Natural killer cell (primary cell): ENCODE measurements around the gene CD38. TPM values are rescaled to one million over a fixed set of nuclear protein-coding genes. Genes with fewer than 3 reads are reported as not detected.

Experiments
- ATAC-seq, 3 donors: fragments of 150-1000 bp in 2 of 3; fragments of 200-7000 bp in 1 of 3; cut with Tn5 transposase; 1 replicate in 1 of 3; 2 replicates in 2 of 3; pipeline ENCODE4 v1.10.0; 2021; ENCODE audit warnings: mild to moderate bottlenecking in 2 of 3, moderate library complexity in 2 of 3
- DNase-seq, 2 donors: peaks; one replicate each; pipeline versions ENCODE4 v3.0.0 to v3.0.0-alpha.2; 2013 to 2021; ENCODE audit warnings: mixed read lengths in 1 of 2
- H3K27ac ChIP-seq: one replicate; pipeline ENCODE4 v1.5.1; 2013; ENCODE audit warnings: mild to moderate bottlenecking, low read length
- H3K27me3 ChIP-seq: one replicate; pipeline ENCODE4 v1.6.1; 2013; ENCODE audit warnings: low read length; ENCODE audit not compliant: control insufficient read depth, insufficient read depth
- H3K36me3 ChIP-seq: one replicate; pipeline ENCODE4 v1.6.1; 2013; ENCODE audit warnings: low read length; ENCODE audit not compliant: control insufficient read depth, insufficient read depth
- H3K4me1 ChIP-seq: one replicate; pipeline ENCODE4 v1.6.1; 2013; ENCODE audit warnings: low read length; ENCODE audit not compliant: control insufficient read depth, insufficient read depth
- H3K4me3 ChIP-seq: one replicate; pipeline ENCODE4 v1.5.1; 2013; ENCODE audit warnings: low read length
- H3K9me3 ChIP-seq: one replicate; pipeline ENCODE4 v1.6.1; 2013; ENCODE audit warnings: low read length; ENCODE audit not compliant: control insufficient read depth, insufficient read depth
- H3K27ac Mint-ChIP-seq, 2 donors: one replicate each; pipeline ENCODE4 v1.8.0; 2022; ENCODE audit warnings: mild to moderate bottlenecking in 2 of 2, mixed read lengths in 2 of 2, moderate library complexity in 1 of 2
- H3K27me3 Mint-ChIP-seq, 2 donors: one replicate each; pipeline ENCODE4 v1.8.0; 2022; ENCODE audit warnings: low read depth in 2 of 2, mixed read lengths in 2 of 2
- H3K36me3 Mint-ChIP-seq: one replicate; pipeline ENCODE4 v1.8.0; 2022; ENCODE audit warnings: mixed read lengths
- H3K4me1 Mint-ChIP-seq, 2 donors: one replicate each; pipeline ENCODE4 v1.8.0; 2022; ENCODE audit warnings: mixed read lengths in 2 of 2
- H3K4me3 Mint-ChIP-seq: one replicate; pipeline ENCODE4 v1.8.0; 2022; ENCODE audit warnings: mild to moderate bottlenecking, moderate library complexity, mixed read lengths
- H3K9me3 Mint-ChIP-seq, 2 donors: one replicate each; pipeline ENCODE4 v1.8.0; 2022; ENCODE audit warnings: mixed read lengths in 2 of 2
- CTCF ChIP-seq: fragments of 200-600 bp; IDR thresholded peaks from one replicate; pipeline ENCODE4 v1.8.0; 2022; ENCODE audit warnings: antibody characterized with exemption
- WGBS: methylation state at CpG from one replicate; pipeline ENCODE4 v1.1.7; 2013; ENCODE audit warnings: missing lambda C conversion rate; ENCODE audit not compliant: insufficient coverage; 5-methylcytosine and 5-hydroxymethylcytosine counted together
- intact Hi-C: fragments of 100-400 bp; cut with micrococcal nuclease; formaldehyde crosslinking; loops from one replicate; pipeline ENCODE4 v1.14.2; 2022
- total RNA-seq, 4 donors: library from RNA; stranded (reverse); fragments of 120-200 nt in 1 of 4; gene quantifications; one replicate each; pipeline versions ENCODE4 v1.2.3 to v1.2.4, GENCODE V29; 2013 to 2022

Gene CD38
- total RNA-seq, 3 donors from 2014 or later (not counting 1 experiment from before 2014, with no cell fraction given): 91.8 to 124 (median 98.8) TPM

GRCh38 chr4:15755321-15756155 lies 22.6 kb upstream of the CD38 start:
- intact Hi-C loops: loop anchor here (1.0 to 10.0 kb wide), 6 partner anchors 11 to 1822 kb away; partner anchors contain the start of genes CPEB2 and LAP3
- no peaks in the 10 kb centered on the region for H3K36me3 Mint-ChIP-seq
- peak in 1 of 2 donors; percentile 42 for DNase-seq
- Histone ChIP-seq H3K27ac (peak overlapping the region; percentile 40), H3K36me3 (no peaks in the 10 kb centered on the region), H3K4me3 (peak overlapping the region; percentile 11), H3K9me3 (no peaks in the 10 kb centered on the region), H3K27me3 (no peaks in the 10 kb centered on the region), H3K4me1 (peaks cover 36% of the 10 kb centered on the region)
- 88% methylated on average over 3 of the region's 4 CpGs for WGBS
- H3K9me3 Mint-ChIP-seq: peaks cover 0 to 2% of the 10 kb centered on the region in 2 donors
- peak in 1 of 3 donors; percentile 14 for ATAC-seq
- H3K4me3 Mint-ChIP-seq: peak overlapping the region; percentile 90
- no peak for TF ChIP-seq CTCF
- peaks cover 0 to 4% of the 10 kb centered on the region in 2 donors for H3K27me3 Mint-ChIP-seq
- peaks cover 48 to 49% of the 10 kb centered on the region in 2 donors for H3K4me1 Mint-ChIP-seq
- H3K27ac Mint-ChIP-seq: peak overlapping the region; percentile 79 to 88

- ATAC-seq (peak; percentile 85 to 95 (median 91)), DNase-seq (peak; percentile 68 to 91)
- Histone ChIP-seq H3K4me3 (peak overlapping the region; percentile 11), H3K27me3 (no peaks in the 10 kb centered on the region), H3K36me3 (no peaks in the 10 kb centered on the region), H3K27ac (peak overlapping the region; percentile 40), H3K9me3 (no peaks in the 10 kb centered on the region), H3K4me1 (peaks cover 36% of the 10 kb centered on the region)
- intact Hi-C loops: loop anchor here (1.0 to 10.0 kb wide), 6 partner anchors 10 to 1821 kb away; partner anchors contain the start of genes CPEB2 and LAP3
- Mint-ChIP-seq H3K36me3 (no peaks in the 10 kb centered on the region), H3K27me3 (peaks cover 0 to 4% of the 10 kb centered on the region in 2 donors), H3K9me3 (no peaks in the 10 kb centered on the region), H3K27ac (peak overlapping the region; percentile 79 to 88), H3K4me1 (peaks cover 48 to 49% of the 10 kb centered on the region in 2 donors), H3K4me3 (peak overlapping the region; percentile 90)
- WGBS: 0% methylated on average over 6 of the region's 6 CpGs
- TF ChIP-seq CTCF: peak; percentile 65
Observed at GRCh38 chr4:15756361-15756861, 21.7 kb upstream of the CD38 start.

GRCh38 chr4:15757054-15757453 lies 21.1 kb upstream of the CD38 start:
- Histone ChIP-seq H3K27me3 (no peaks in the 10 kb centered on the region), H3K4me3 (no peak overlapping the region), H3K9me3 (no peaks in the 10 kb centered on the region), H3K27ac (peak overlapping the region; percentile 23), H3K4me1 (peaks cover 41% of the 10 kb centered on the region), H3K36me3 (no peaks in the 10 kb centered on the region)
- H3K36me3 Mint-ChIP-seq: no peaks in the 10 kb centered on the region
- TF ChIP-seq CTCF: no peak
- 40% methylated on average over 4 of the region's 4 CpGs for WGBS
- no peak for ATAC-seq
- peaks cover 48 to 49% of the 10 kb centered on the region in 2 donors for H3K4me1 Mint-ChIP-seq
- peak overlapping the region; percentile 90 for H3K4me3 Mint-ChIP-seq
- peak overlapping the region; percentile 79 to 88 for H3K27ac Mint-ChIP-seq
- H3K9me3 Mint-ChIP-seq: no peaks in the 10 kb centered on the region
- intact Hi-C loops: loop anchor here (5.0 to 10.0 kb wide), 2 partner anchors 752 to 1820 kb away; partner anchors contain the start of genes CPEB2 and LAP3
- peak in 1 of 2 donors; percentile 17 for DNase-seq
- peaks cover 0 to 4% of the 10 kb centered on the region in 2 donors for H3K27me3 Mint-ChIP-seq
